SK-N-SH (cell line): ENCODE data around the gene SH3GLB2. TPM values are rescaled to one million over a fixed set of nuclear protein-coding genes. Genes with fewer than 3 reads are reported as not detected.

Experiments used
- CTCF ChIA-PET: fragments of 300-600, 350-600 bp; formaldehyde crosslinking; extraction: SDS; loops from one replicate; lab custom pipeline; 2021; lab: Yijun Ruan, JAX
- POLR2A ChIA-PET: fragments of 350-600 bp; sonication (Branson Sonifier 250); formaldehyde crosslinking; extraction: SDS; loops from one replicate; lab custom pipeline; 2020; ENCODE audit warnings: antibody characterized with exemption, inconsistent platforms; lab: Yijun Ruan, JAX
- DNase-seq: peaks from one replicate; pipeline ENCODE4 v3.0.0; 2012
- H2AFZ ChIP-seq: fragments of 200-600 bp; sonication (generic); 2 replicates; pipeline ENCODE4 v1.8.1; 2016; ENCODE audit warnings: antibody characterized with exemption, mild to moderate bottlenecking, low read depth
- H3F3A ChIP-seq: fragments of 200-600 bp; sonication (generic); replicated peaks from 2 replicates; pipeline ENCODE3; 2016; ENCODE audit warnings: antibody characterized with exemption, mild to moderate bottlenecking; ENCODE audit not compliant: insufficient read depth
- H3K27ac ChIP-seq, 2 experiments: fragments of 200-500 bp in 1 of 2; fragments of 200-600 bp in 1 of 2; sonication (Bioruptor generic) in 1 of 2; sonication (generic), shearing (Covaris generic) in 1 of 2; 2 replicates each; pipeline versions ENCODE4 v1.5.1 to v1.6.1; 2014 to 2016; ENCODE audit warnings: low read depth in 2 of 2, inconsistent platforms in 1 of 2, low read length in 1 of 2, mild to moderate bottlenecking in 1 of 2, mixed read lengths in 1 of 2
- H3K27me3 ChIP-seq: fragments of 200-600 bp; sonication (generic), shearing (Covaris generic); 2 replicates; pipeline ENCODE4 v1.6.1; 2016; ENCODE audit warnings: mixed run types; ENCODE audit not compliant: insufficient read depth
- H3K36me3 ChIP-seq, 2 experiments: fragments of 200-500 bp in 1 of 2; fragments of 200-600 bp in 1 of 2; sonication (Bioruptor generic) in 1 of 2; sonication (generic) in 1 of 2; replicated peaks in 1 of 2; 2 replicates each; pipeline versions ENCODE3 to v1.5.1; 2014 to 2016; ENCODE audit warnings: low read length in 1 of 2, mild to moderate bottlenecking in 1 of 2; ENCODE audit not compliant: insufficient read depth in 2 of 2, control insufficient read depth in 1 of 2
- H3K4me1 ChIP-seq, 2 experiments: fragments of 200-500 bp in 1 of 2; fragments of 200-600 bp in 1 of 2; sonication (Bioruptor generic) in 1 of 2; sonication (generic), shearing (Covaris generic) in 1 of 2; 2 replicates each; pipeline versions ENCODE4 v1.5.1 to v1.6.1; 2014 to 2016; ENCODE audit warnings: low read depth in 1 of 2, low read length in 1 of 2, mixed run types in 1 of 2; ENCODE audit not compliant: insufficient read depth in 2 of 2, control insufficient read depth in 1 of 2
- H3K4me2 ChIP-seq: fragments of 200-600 bp; sonication (generic), shearing (Covaris generic); 2 replicates; pipeline ENCODE4 v1.6.1; 2017; ENCODE audit warnings: mixed run types
- H3K4me3 ChIP-seq, 2 experiments: fragments of 200-500 bp in 1 of 2; fragments of 200-600 bp in 1 of 2; sonication (Bioruptor generic) in 1 of 2; sonication (generic), shearing (Covaris generic) in 1 of 2; 2 replicates each; pipeline versions ENCODE4 v1.5.1 to v1.8.1; 2014 to 2016; ENCODE audit warnings: low read depth in 2 of 2, inconsistent platforms in 1 of 2, low read length in 1 of 2, mild to moderate bottlenecking in 1 of 2, mixed read lengths in 1 of 2, moderate library complexity in 1 of 2
- H3K79me2 ChIP-seq: fragments of 200-600 bp; sonication (generic); 2 replicates; pipeline ENCODE4 v1.8.1; 2017; ENCODE audit warnings: mild to moderate bottlenecking; ENCODE audit not compliant: insufficient read depth
- H3K9ac ChIP-seq: fragments of 200-600 bp; sonication (generic); 2 replicates; pipeline ENCODE4 v1.6.1; 2017; ENCODE audit warnings: mixed run types
- H3K9me2 ChIP-seq: fragments of 200-600 bp; sonication (generic); 2 replicates; pipeline ENCODE4 v1.6.1; 2017; ENCODE audit warnings: mixed run types
- H3K9me3 ChIP-seq: fragments of 200-600 bp; sonication (generic); 2 replicates; pipeline ENCODE4 v1.6.1; 2017; ENCODE audit warnings: mixed run types, mild to moderate bottlenecking, moderate library complexity
- H4K20me1 ChIP-seq: fragments of 200-600 bp; sonication (generic); 2 replicates; pipeline ENCODE4 v1.6.1; 2017; ENCODE audit warnings: mild to moderate bottlenecking, mixed run types; ENCODE audit not compliant: insufficient read depth
- CHD2 ChIP-seq: fragments of 150-350 bp; IDR thresholded peaks from 2 replicates; pipeline ENCODE4 v1.6.1; 2018; ENCODE audit warnings: low read length; ENCODE audit not compliant: partially characterized antibody
- ELF1 ChIP-seq: IDR thresholded peaks from 2 replicates; pipeline ENCODE4 v1.4.0; 2012
- EP300 ChIP-seq, 2 experiments: IDR thresholded peaks; 2 replicates each; pipeline versions ENCODE4 v1.4.0 to v1.6.1; 2012; ENCODE audit warnings: borderline replicate concordance in 1 of 2, low read depth in 1 of 2, low read length in 1 of 2
- FOSL2 ChIP-seq: IDR thresholded peaks from 2 replicates; pipeline ENCODE4 v1.4.0; 2012; ENCODE audit warnings: low read depth, mild to moderate bottlenecking, moderate library complexity, borderline replicate concordance
- FOXM1 ChIP-seq: IDR thresholded peaks from 2 replicates; pipeline ENCODE4 v1.4.0; 2012; ENCODE audit warnings: low read depth, mild to moderate bottlenecking
- GABPA ChIP-seq: IDR thresholded peaks from 2 replicates; pipeline ENCODE4 v1.4.0; 2012; ENCODE audit warnings: low read depth, mild to moderate bottlenecking
- IRF3 ChIP-seq: fragments of 150-350 bp; IDR thresholded peaks from 2 replicates; pipeline ENCODE4 v1.6.1; 2016; ENCODE audit warnings: mild to moderate bottlenecking, low read depth, low read length
- MEF2A ChIP-seq: IDR thresholded peaks from 2 replicates; pipeline ENCODE4 v1.4.0; 2012; ENCODE audit warnings: low read depth, borderline replicate concordance
- MXI1 ChIP-seq: IDR thresholded peaks from 2 replicates; pipeline ENCODE4 v1.6.1; 2012; ENCODE audit warnings: mild to moderate bottlenecking, low read depth, low read length, improper control_type of control experiment
- NFIC ChIP-seq: IDR thresholded peaks from 2 replicates; pipeline ENCODE4 v1.4.0; 2012; ENCODE audit warnings: borderline replicate concordance
- NRF1 ChIP-seq: IDR thresholded peaks from 2 replicates; pipeline ENCODE4 v1.6.1; 2012; ENCODE audit warnings: low read depth, mild to moderate bottlenecking, low read length
- PBX3 ChIP-seq: IDR thresholded peaks from 2 replicates; pipeline ENCODE4; 2012
- POLR2AphosphoS5 ChIP-seq: IDR thresholded peaks from 2 replicates; pipeline ENCODE4 v1.6.1; 2012; ENCODE audit warnings: low read depth, low read length
- RCOR1 ChIP-seq: fragments of 150-350 bp; IDR thresholded peaks from 2 replicates; pipeline ENCODE4 v1.6.1; 2017; ENCODE audit warnings: antibody characterized with exemption, low read length
- SIN3A ChIP-seq: IDR thresholded peaks from 2 replicates; pipeline ENCODE4 v1.6.1; 2012; ENCODE audit warnings: low read depth, mild to moderate bottlenecking, low read length, moderate library complexity, borderline replicate concordance
- TCF12 ChIP-seq: IDR thresholded peaks from 2 replicates; pipeline ENCODE4 v1.4.0; 2012
- WGBS: methylation state at CpG from one replicate; pipeline ENCODE4 v1.1.6; 2017; ENCODE audit warnings: low lambda C conversion rate; 5-methylcytosine and 5-hydroxymethylcytosine counted together
- polyA plus RNA-seq, 3 experiments: library from polyadenylated mRNA; depleted of rRNA; stranded (reverse); fragments of >200 nt; gene quantifications; 2 replicates each; pipeline ENCODE4 v1.2.3, GENCODE V29; 2012
- TF ChIP-seq, protein P1 (sequence below): IDR thresholded peaks from 2 replicates; pipeline ENCODE4 v1.4.0; 2012; ENCODE audit warnings: low read depth

Gene SH3GLB2
- polyA plus RNA-seq, 1 of the 3 experiments (the other 2 are of a cell fraction), result 94.4 TPM

GRCh38 chr9:129023036-129023907 lies 4.9 kb downstream of the SH3GLB2 start:
- H3K9ac ChIP-seq, result no peak overlapping the region
- peak; percentile 71 for DNase-seq
- no peak overlapping the region for H3K4me2 ChIP-seq
- H3F3A ChIP-seq, result no peaks in the 10 kb centered on the region
- H3K9me2 ChIP-seq, result no peaks in the 10 kb centered on the region
- ChIA-PET CTCF (interaction anchor here (0.9 to 2.3 kb wide), 6 partner anchors 9 to 20 kb away, joined by 3 to 8 read pairs (median 4); no protein-coding TSS in a partner anchor), POLR2A (interaction anchor here (1.4 kb wide), 1 partner anchor 13 kb away, joined by 5 read pairs; the partner anchor contains the start of gene MIGA2)
- 70% methylated on average over 9 of the region's 16 CpGs for WGBS
- H2AFZ ChIP-seq, result no peak overlapping the region
- H3K4me1 ChIP-seq, result peaks cover 15 to 31% of the 10 kb centered on the region in 2 experiments
- TF ChIP-seq FOXM1 (no peak), TCF12 (peak; percentile 49; the same call in 1 of the 2 replicates), EP300 (IDR thresholded peaks at IDR 0.05; ENCODE audit: borderline replicate concordance in 1 of 2, low read depth in 1 of 2, low read length in 1 of 2) (no peak), MEF2A (no peak), GABPA (no peak), CHD2 (peak; percentile 21), RCOR1 (no peak; the same call in 1 of the 2 replicates), NFIC (peak; percentile 48), NRF1 (no peak), PBX3 (peak; percentile 75), SIN3A (no peak), ELF1 (no peak), FOSL2 (peak; percentile 68; the same call in 1 of the 2 replicates)
- TF ChIP-seq, protein P1, sequence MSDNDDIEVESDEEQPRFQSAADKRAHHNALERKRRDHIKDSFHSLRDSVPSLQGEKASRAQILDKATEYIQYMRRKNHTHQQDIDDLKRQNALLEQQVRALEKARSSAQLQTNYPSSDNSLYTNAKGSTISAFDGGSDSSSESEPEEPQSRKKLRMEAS, result no peak
- peak overlapping the region in 1 of 2 experiments; percentile 8; a peak in 2 of 4 replicates for H3K27ac ChIP-seq
- H3K27me3 ChIP-seq, result no peaks in the 10 kb centered on the region
- H3K9me3 ChIP-seq, result no peaks in the 10 kb centered on the region
- no peaks in the 10 kb centered on the region for H3K36me3 ChIP-seq
- H4K20me1 ChIP-seq, result peaks cover 18% of the 10 kb centered on the region
- H3K79me2 ChIP-seq, result peaks cover 46% of the 10 kb centered on the region
- H3K4me3 ChIP-seq, result no peak overlapping the region

- TF ChIP-seq IRF3 (no peak), NRF1 (no peak), NFIC (no peak), FOXM1 (no peak), POLR2AphosphoS5 (no peak), MXI1 (no peak)
- TF ChIP-seq, protein P1, result no peak
- no peak overlapping the region for H2AFZ ChIP-seq
Measured at GRCh38 chr9:129022037-129022436, 6.1 kb downstream of the SH3GLB2 start.

More at GRCh38 chr9:129022037-129022436, 6.1 kb downstream of the SH3GLB2 start:
- Histone ChIP-seq H3F3A (no peaks in the 10 kb centered on the region), H4K20me1 (peaks cover 18% of the 10 kb centered on the region), H3K27ac (no peak overlapping the region), H3K9me2 (no peaks in the 10 kb centered on the region), H3K79me2 (peaks cover 39% of the 10 kb centered on the region), H3K4me1 (peaks cover 15 to 25% of the 10 kb centered on the region in 2 experiments), H3K4me3 (no peak overlapping the region), H3K4me2 (no peak overlapping the region), H3K9ac (no peak overlapping the region), H3K9me3 (no peaks in the 10 kb centered on the region), H3K36me3 (peaks cover 0 to 4% of the 10 kb centered on the region in 2 experiments), H3K27me3 (no peaks in the 10 kb centered on the region)
- 94% methylated on average over 9 of the region's 9 CpGs for WGBS
- ChIA-PET POLR2A (interaction anchor here (1.1 kb wide), 1 partner anchor 9 kb away, joined by 4 read pairs; no protein-coding TSS in a partner anchor), CTCF (interaction anchor here (0.9 to 1.5 kb wide), 4 partner anchors 10 to 16 kb away, joined by 3 to 5 read pairs (median 4); no protein-coding TSS in a partner anchor)
- peak; percentile 12 for DNase-seq
